Endothelial cell of umbilical vein (primary cell): Measurements from ENCODE around the gene COL13A1. TPM values are rescaled to one million over a fixed set of nuclear protein-coding genes. Genes with fewer than 3 reads are reported as not detected.

ENCODE experiments used
- BruUV-seq: library from RNA; stranded (reverse); fragments of 400-500 nt; replicated peaks from 2 replicates; lab custom pipeline; 2021; lab: Mats Ljungman, UMichigan
- CTCF ChIA-PET: fragments of 300-600, 350-600 bp; sonication (Branson Sonifier 250); formaldehyde crosslinking; loops from one replicate; lab custom pipeline; 2021; ENCODE audit warnings: antibody characterized with exemption, inconsistent platforms; lab: Charles Lee
- POLR2A ChIA-PET: fragments of 300-600, 350-600 bp; sonication (Branson Sonifier 250); formaldehyde crosslinking; loops from one replicate; lab custom pipeline; 2021; ENCODE audit warnings: antibody characterized with exemption, inconsistent platforms; lab: Charles Lee
- DNase-seq: peaks from one replicate; pipeline ENCODE4 v3.0.0-alpha.2; 2011; ENCODE audit warnings: low read depth, low spot score
- FAIRE-seq: peaks from 2 replicates; lab custom pipeline; 2011; peaks lifted over from hg19 to GRCh38; lab: Jason Lieb, UNC
- H2AFZ ChIP-seq: 2 replicates; pipeline ENCODE4 v1.6.0; 2012; ENCODE audit warnings: low read depth, low read length, control low read depth, inconsistent platforms
- H3K27ac ChIP-seq: 2 replicates; pipeline ENCODE4 v1.5.1; 2011; ENCODE audit warnings: low read depth, mild to moderate bottlenecking, control low read depth, low read length, moderate library complexity; ENCODE audit not compliant: insufficient read depth
- H3K27me3 ChIP-seq, 2 experiments: 2 replicates each; pipeline versions ENCODE4 v1.6.0 to v1.6.1; 2011; ENCODE audit warnings: low read length in 2 of 2, mixed read lengths in 1 of 2; ENCODE audit not compliant: control insufficient read depth in 2 of 2, insufficient read depth in 2 of 2
- H3K36me3 ChIP-seq, 2 experiments: 2 replicates in 1 of 2; 3 replicates in 1 of 2; pipeline ENCODE4 v1.5.1; 2011; ENCODE audit warnings: low read length in 2 of 2, mild to moderate bottlenecking in 1 of 2, moderate library complexity in 1 of 2; ENCODE audit not compliant: control insufficient read depth in 2 of 2, insufficient read depth in 2 of 2; ENCODE audit errors: extremely low read depth in 1 of 2
- H3K4me1 ChIP-seq: 3 replicates; pipeline ENCODE4 v1.5.1; 2011; ENCODE audit warnings: mild to moderate bottlenecking, low read length; ENCODE audit not compliant: control insufficient read depth, insufficient read depth; ENCODE audit errors: extremely low read depth
- H3K4me2 ChIP-seq: 2 replicates; pipeline ENCODE4 v1.6.1; 2011; ENCODE audit warnings: low read length, control low read depth, mixed read lengths; ENCODE audit not compliant: insufficient read depth
- H3K4me3 ChIP-seq, 3 experiments: fragments of 200-600 bp in 1 of 3; sonication (generic), shearing (Covaris generic) in 1 of 3; replicated peaks in 1 of 3; 2 replicates each; pipeline ENCODE4 v1.5.1; 2011 to 2016; ENCODE audit warnings: control low read depth in 3 of 3, low read length in 3 of 3, mild to moderate bottlenecking in 2 of 3, inconsistent platforms in 1 of 3, low read depth in 1 of 3, moderate library complexity in 1 of 3; ENCODE audit not compliant: insufficient read depth in 1 of 3
- H3K79me2 ChIP-seq: 2 replicates; pipeline ENCODE4 v1.6.0; 2012; ENCODE audit warnings: low read length, inconsistent platforms; ENCODE audit not compliant: control insufficient read depth, insufficient read depth
- H3K9ac ChIP-seq: replicated peaks from 2 replicates; pipeline ENCODE3; 2011; ENCODE audit warnings: low read length, control low read depth; ENCODE audit not compliant: insufficient read depth; ENCODE audit errors: extremely low read depth
- H3K9me1 ChIP-seq: replicated peaks from 3 replicates; pipeline ENCODE4 v1.6.0; 2011; ENCODE audit warnings: mild to moderate bottlenecking, low read length; ENCODE audit not compliant: control insufficient read depth, insufficient read depth; ENCODE audit errors: extremely low read depth
- H3K9me3 ChIP-seq: replicated peaks from 2 replicates; pipeline ENCODE4 v1.5.1; 2012; ENCODE audit warnings: low read length, inconsistent platforms; ENCODE audit not compliant: control insufficient read depth, insufficient read depth
- H4K20me1 ChIP-seq: replicated peaks from 2 replicates; pipeline ENCODE3; 2011; ENCODE audit warnings: mild to moderate bottlenecking, low read length; ENCODE audit not compliant: control insufficient read depth, insufficient read depth; ENCODE audit errors: extremely low read depth
- EZH2 ChIP-seq: IDR thresholded peaks from 2 replicates; pipeline ENCODE4 v1.6.1; 2012; ENCODE audit warnings: borderline replicate concordance, low read depth, mild to moderate bottlenecking, moderate library complexity, low read length, inconsistent platforms; ENCODE audit not compliant: severe bottlenecking
- FOS ChIP-seq: IDR thresholded peaks from 2 replicates; pipeline ENCODE4 v1.6.1; 2011; ENCODE audit warnings: mild to moderate bottlenecking, low read length, moderate library complexity, borderline replicate concordance; ENCODE audit not compliant: insufficient read depth
- GATA2 ChIP-seq: IDR thresholded peaks from 2 replicates; pipeline ENCODE4 v1.7.0; 2011; ENCODE audit warnings: low read depth, mild to moderate bottlenecking, moderate library complexity, mixed read lengths, low read length; ENCODE audit not compliant: insufficient read length, insufficient read depth
- JUN ChIP-seq: IDR thresholded peaks from 2 replicates; pipeline ENCODE4 v1.6.1; 2011; ENCODE audit warnings: borderline replicate concordance, low read depth; ENCODE audit not compliant: insufficient read length, insufficient read depth
- MAX ChIP-seq: IDR thresholded peaks from 2 replicates; pipeline ENCODE4 v1.6.1; 2011; ENCODE audit not compliant: insufficient read depth, insufficient read length
- MYC ChIP-seq: IDR thresholded peaks from one replicate; pipeline ENCODE4 v1.6.1; 2011; ENCODE audit warnings: mild to moderate bottlenecking, low read depth, low read length
- POLR2A ChIP-seq: IDR thresholded peaks from 2 replicates; pipeline ENCODE4 v1.6.1; 2012; ENCODE audit warnings: low read depth, mild to moderate bottlenecking, control low read depth, low read length
- POLR2AphosphoS5 ChIP-seq: IDR thresholded peaks from 2 replicates; pipeline ENCODE4 v1.6.1; 2012; ENCODE audit warnings: low read depth, mild to moderate bottlenecking, control low read depth, low read length, moderate library complexity; ENCODE audit not compliant: insufficient read depth
- dilution Hi-C: fragments of 300-500 bp; cut with MboI; formaldehyde crosslinking; loops from one replicate; pipeline ENCODE4 v1.15.0; 2019; ENCODE audit warnings: low sequenced_read_pairs; ENCODE audit not compliant: extremely low pct_ligation_motif_present
- intact Hi-C: fragments of 100-400 bp; cut with micrococcal nuclease; formaldehyde crosslinking; loops from one replicate; pipeline ENCODE4 v1.10.0; 2022
- polyA plus RNA-seq, 4 experiments: library from polyadenylated mRNA; depleted of rRNA in 3 of 4; stranded (reverse) in 3 of 4; unstranded in 1 of 4; fragments of >200 nt; gene quantifications; 2 replicates each; pipeline versions ENCODE4 v1.2.1 to v1.2.3, GENCODE V29; 2011 to 2012; ENCODE audit warnings: missing spikeins in 1 of 4
- total RNA-seq: library from RNA; stranded (reverse); gene quantifications from 2 replicates; pipeline ENCODE4 v1.2.3, GENCODE V29; 2021
- TF ChIP-seq, protein P1 (sequence below), 2 donors: IDR thresholded peaks; 1 replicate in 1 of 2; 2 replicates in 1 of 2; pipeline ENCODE4 v1.5.1; 2011; ENCODE audit warnings: low read length in 2 of 2, mild to moderate bottlenecking in 2 of 2, moderate library complexity in 2 of 2, control low read depth in 1 of 2, inconsistent platforms in 1 of 2, low read depth in 1 of 2; ENCODE audit not compliant: insufficient read depth in 1 of 2; ENCODE audit errors: extremely low read depth in 1 of 2

The COL13A1 gene
- total and polyA plus RNA-seq, 2 donors (not counting 3 experiments of a cell fraction or from before 2014, with no cell fraction given): 21.4 to 47.5 TPM

DNA sequence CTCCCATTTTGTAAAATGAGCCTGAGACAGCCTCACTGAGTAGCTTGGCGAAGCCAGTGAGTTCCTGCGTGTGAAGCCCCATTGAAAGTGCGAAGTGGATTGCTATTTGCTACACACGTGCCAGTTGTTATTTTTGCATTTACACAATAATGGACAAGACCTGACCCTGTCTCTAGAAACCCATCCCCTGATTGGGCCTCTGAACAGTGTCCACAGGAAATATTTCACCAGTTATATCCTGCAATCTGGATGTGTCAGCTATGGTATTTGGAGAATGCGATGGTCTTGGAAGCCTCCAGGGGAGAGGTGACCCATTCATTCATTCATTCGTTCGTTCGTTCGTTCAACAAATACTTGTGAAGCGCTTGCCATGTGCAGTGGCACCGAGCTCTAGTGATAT, 37.1 kb downstream of the COL13A1 start:
- dilution Hi-C loops: no loop called here
- CTCF ChIA-PET: interaction anchor here (1.0 to 6.0 kb wide), 10 partner anchors 9 to 76 kb away, joined by 3 to 36 read pairs (median 6); no protein-coding TSS in a partner anchor
- FAIRE-seq: peak; percentile 96

DNA sequence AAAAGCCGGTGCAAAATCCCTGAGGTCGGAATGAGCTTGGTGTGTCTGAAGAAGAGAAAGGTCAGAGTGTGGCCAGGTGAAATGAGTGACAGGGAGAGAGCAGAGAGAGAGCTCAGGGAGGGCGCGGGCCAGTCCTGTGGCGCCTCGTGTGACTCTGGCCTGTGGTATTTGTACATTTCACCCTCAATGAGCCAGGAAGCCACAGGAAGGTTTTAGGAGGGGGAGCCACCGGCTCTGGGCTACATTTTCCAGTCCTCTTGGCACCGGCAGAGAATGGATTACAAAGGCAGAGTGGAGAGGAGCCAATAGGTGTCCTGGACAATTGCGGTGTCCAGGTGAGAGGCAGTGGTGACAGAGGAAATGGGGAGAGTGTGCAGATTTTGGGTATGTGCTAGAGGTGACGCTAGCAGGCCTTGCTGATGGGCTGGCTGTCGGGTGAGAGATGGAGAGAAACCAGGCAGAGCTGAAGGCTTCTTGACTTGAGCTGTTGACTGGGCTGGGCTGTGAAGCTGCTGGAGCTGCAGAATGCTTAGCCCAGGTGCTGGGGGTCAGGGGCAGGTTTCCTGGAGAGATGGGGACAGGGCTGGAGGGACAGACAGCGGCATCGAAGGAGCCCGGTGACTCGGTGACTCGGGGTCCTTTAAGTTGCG, 38.1 kb downstream of the COL13A1 start:
- Histone ChIP-seq H3K27me3 (no peaks in the 10 kb centered on the region), H3K27ac (peak overlapping the region; percentile 6), H3K4me1 (peaks cover 43% of the 10 kb centered on the region), H3K79me2 (peaks cover 41% of the 10 kb centered on the region), H4K20me1 (no peaks in the 10 kb centered on the region), H3K4me3 (no peak overlapping the region), H3K4me2 (no peak overlapping the region), H2AFZ (no peak overlapping the region), H3K36me3 (no peaks in the 10 kb centered on the region), H3K9me1 (no peaks in the 10 kb centered on the region), H3K9ac (no peak overlapping the region), H3K9me3 (no peaks in the 10 kb centered on the region)
- dilution Hi-C loops (no loop called here), intact Hi-C loops (no loop called here)
- BruUV-seq: no TSS peak
- ChIA-PET CTCF (interaction anchor here (0.6 to 6.0 kb wide), 11 partner anchors 8 to 75 kb away, joined by 3 to 36 read pairs (median 5); no protein-coding TSS in a partner anchor), POLR2A (no interaction called here)
- DNase-seq: no peak
- peak; percentile 80 for FAIRE-seq
- no peak for TF ChIP-seq MAX
- no peak for TF ChIP-seq MYC
- no peak for TF ChIP-seq GATA2
- TF ChIP-seq JUN: no peak
- TF ChIP-seq FOS: no peak
- TF ChIP-seq POLR2A: no peak
- no peak for TF ChIP-seq EZH2
- TF ChIP-seq, protein P1, sequence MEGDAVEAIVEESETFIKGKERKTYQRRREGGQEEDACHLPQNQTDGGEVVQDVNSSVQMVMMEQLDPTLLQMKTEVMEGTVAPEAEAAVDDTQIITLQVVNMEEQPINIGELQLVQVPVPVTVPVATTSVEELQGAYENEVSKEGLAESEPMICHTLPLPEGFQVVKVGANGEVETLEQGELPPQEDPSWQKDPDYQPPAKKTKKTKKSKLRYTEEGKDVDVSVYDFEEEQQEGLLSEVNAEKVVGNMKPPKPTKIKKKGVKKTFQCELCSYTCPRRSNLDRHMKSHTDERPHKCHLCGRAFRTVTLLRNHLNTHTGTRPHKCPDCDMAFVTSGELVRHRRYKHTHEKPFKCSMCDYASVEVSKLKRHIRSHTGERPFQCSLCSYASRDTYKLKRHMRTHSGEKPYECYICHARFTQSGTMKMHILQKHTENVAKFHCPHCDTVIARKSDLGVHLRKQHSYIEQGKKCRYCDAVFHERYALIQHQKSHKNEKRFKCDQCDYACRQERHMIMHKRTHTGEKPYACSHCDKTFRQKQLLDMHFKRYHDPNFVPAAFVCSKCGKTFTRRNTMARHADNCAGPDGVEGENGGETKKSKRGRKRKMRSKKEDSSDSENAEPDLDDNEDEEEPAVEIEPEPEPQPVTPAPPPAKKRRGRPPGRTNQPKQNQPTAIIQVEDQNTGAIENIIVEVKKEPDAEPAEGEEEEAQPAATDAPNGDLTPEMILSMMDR (IDR thresholded peaks at IDR 0.05; ENCODE audit: extremely low read depth in 1 of 2, insufficient read depth in 1 of 2, low read depth in 1 of 2, low read length in 2 of 2): no peak
- no peak for TF ChIP-seq POLR2AphosphoS5

More for the DNA sequence above, 37.1 kb downstream of the COL13A1 start:
- no peaks in the 10 kb centered on the region for H3K9me3 ChIP-seq
- peak overlapping the region; percentile 27 for H3K27ac ChIP-seq
- no peaks in the 10 kb centered on the region for H4K20me1 ChIP-seq
- H3K9ac ChIP-seq: no peak overlapping the region
- H3K27me3 ChIP-seq: no peaks in the 10 kb centered on the region
- H3K4me2 ChIP-seq: peak overlapping the region; percentile 8
- H3K36me3 ChIP-seq: no peaks in the 10 kb centered on the region
- peaks cover 35% of the 10 kb centered on the region for H3K4me1 ChIP-seq
- POLR2A ChIA-PET: interaction anchor here (0.6 kb wide), 1 partner anchor 32 kb away, joined by 4 read pairs; no protein-coding TSS in a partner anchor
- no peaks in the 10 kb centered on the region for H3K9me1 ChIP-seq
- no peak overlapping the region for H2AFZ ChIP-seq
- H3K4me3 ChIP-seq: no peak overlapping the region
- no TSS peak for BruUV-seq
- intact Hi-C loops: no loop called here
- peak; percentile 72 for DNase-seq
- TF ChIP-seq GATA2: no peak
- TF ChIP-seq POLR2AphosphoS5: peak; percentile 56
- peak; percentile 45 for TF ChIP-seq FOS
- TF ChIP-seq MAX: peak; percentile 85
- peaks cover 31% of the 10 kb centered on the region for H3K79me2 ChIP-seq
